Right lobe of liver (tissue), 6 donors: ENCODE data around the gene MPIG6B. TPM values are rescaled to one million over a fixed set of nuclear protein-coding genes. Genes with fewer than 3 reads are reported as not detected.

ENCODE experiments used
- ATAC-seq, 4 donors: fragments of 200-7000 bp; cut with Tn5 transposase; one replicate each; pipeline ENCODE4 v1.9.1; 2020; ENCODE audit warnings: mild to moderate bottlenecking in 4 of 4, moderate library complexity in 4 of 4
- DNase-seq, 3 donors: peaks; one replicate each; pipeline ENCODE4 v3.0.0-alpha.2; 2020
- H3K27ac ChIP-seq, 3 donors: fragments of 200-600 bp; one replicate each; pipeline ENCODE4 v1.8.0; 2022
- H3K27me3 ChIP-seq, 2 donors: fragments of 200-600 bp; one replicate each; pipeline ENCODE4 v1.8.0; 2022
- H3K36me3 ChIP-seq, 4 donors: fragments of 200-600 bp; sonication (generic) in 1 of 4; one replicate each; pipeline versions ENCODE4 v1.5.1 to v1.8.0; 2017 to 2022; ENCODE audit warnings: control low read depth in 1 of 4
- H3K4me1 ChIP-seq, 4 donors: fragments of 200-600 bp; sonication (generic) in 1 of 4; one replicate each; pipeline versions ENCODE4 v1.5.1 to v1.8.0; 2017 to 2022; ENCODE audit warnings: control low read depth in 1 of 4
- H3K4me3 ChIP-seq, 3 donors: fragments of 200-600 bp; one replicate each; pipeline ENCODE4 v1.8.0; 2022
- H3K9me3 ChIP-seq, 4 donors: fragments of 200-600 bp; sonication (generic) in 1 of 4; one replicate each; pipeline versions ENCODE4 v1.5.1 to v1.8.0; 2017 to 2022; ENCODE audit warnings: control low read depth in 1 of 4
- CTCF ChIP-seq, 4 donors: fragments of 200-600 bp in 3 of 4; fragments of 450-650 bp in 1 of 4; IDR thresholded peaks; one replicate each; pipeline versions ENCODE4 v1.5.1 to v1.8.0; 2016 to 2022; ENCODE audit warnings: antibody characterized with exemption in 4 of 4, mild to moderate bottlenecking in 2 of 4
- POLR2A ChIP-seq: fragments of 450-650 bp; IDR thresholded peaks from one replicate; pipeline ENCODE4 v1.6.1; 2017; ENCODE audit warnings: antibody characterized with exemption, mild to moderate bottlenecking
- WGBS: methylation state at CpG from one replicate; pipeline ENCODE4 v1.1.6; 2018; ENCODE audit warnings: low coverage, low lambda C conversion rate; ENCODE audit not compliant: insufficient coverage; ENCODE audit errors: missing lambda C conversion rate; 5-methylcytosine and 5-hydroxymethylcytosine counted together
- intact Hi-C, 2 donors: fragments of 100-400 bp; cut with DNase I; formaldehyde crosslinking; loops; one replicate each; pipeline versions ENCODE4 v1.11.2 to v1.14.1; 2022
- total RNA-seq, 6 experiments: library from RNA; depleted of rRNA in 2 of 6; stranded (reverse); fragments of >200 nt in 2 of 6; fragmentation: NEBNext Ultra II Directional in 3 of 6; extraction: Animal tissue kit (Norgen Biotek cat#: 25700) in 3 of 6; gene quantifications; one replicate each; pipeline versions ENCODE4 v1.1.0 to v1.2.4, GENCODE V29; 2016 to 2023
- donor health status: DM: no; HTN: yes; CAD: no.
- donor health status: DM: no; HTN: no; CAD: no.
- donor health status: DM: no; HTN: no; CAD: no.
- donor health status: DM: no; HTN: yes; CAD: no.
- donor health status: DM: no; HTN: yes; CAD: no.

The MPIG6B gene
- total RNA-seq, 6 experiments from 2014 or later: 0.33 to 0.56 TPM; not detected in 4

GRCh38 chr6:31727717-31728671, 4.8 kb downstream of the MPIG6B start:
- WGBS: 72% methylated on average over 14 of the region's 41 CpGs
- ATAC-seq (no peak), DNase-seq (peak in 2 of 3 donors; percentile 41 to 55)
- H3K4me3 ChIP-seq: peak overlapping the region in 2 of 3 donors; percentile 68 to 81
- peak overlapping the region in 2 of 3 donors; percentile 83 to 85 for H3K27ac ChIP-seq
- H3K9me3 ChIP-seq: no peaks in the 10 kb centered on the region
- intact Hi-C loops: no loop called here
- H3K4me1 ChIP-seq: peaks cover 0 to 9% (median 2%) of the 10 kb centered on the region in 4 donors
- TF ChIP-seq POLR2A (peak; percentile 15), CTCF (IDR thresholded peaks at IDR 0.05) (no peak)
- H3K36me3 ChIP-seq: peaks cover 3 to 29% (median 10%) of the 10 kb centered on the region in 4 donors
- H3K27me3 ChIP-seq: no peaks in the 10 kb centered on the region

- peak; percentile 12 to 30 (median 22) for ATAC-seq
- peaks cover 8 to 38% (median 15%) of the 10 kb centered on the region in 4 donors for H3K36me3 ChIP-seq
- TF ChIP-seq POLR2A (no peak), CTCF (IDR thresholded peaks at IDR 0.05) (no peak)
- H3K9me3 ChIP-seq: no peaks in the 10 kb centered on the region
- WGBS: 20% methylated on average over 29 of the region's 36 CpGs
- H3K27ac ChIP-seq: peak within 1 kb of the TSS; percentile 81 to 85 (median 83)
- H3K4me3 ChIP-seq: peak within 1 kb of the TSS; percentile 53 to 81 (median 68)
- peak in 2 of 3 donors; percentile 46 to 58 for DNase-seq
- intact Hi-C loops: no loop called here
- no peaks in the 10 kb centered on the region for H3K27me3 ChIP-seq
- H3K4me1 ChIP-seq: peaks cover 0 to 9% (median 2%) of the 10 kb centered on the region in 4 donors
Observed at GRCh38 chr6:31728767-31729514, 5.8 kb downstream of the MPIG6B start, which contains the start of gene DDAH2. Gene DDAH2, minus strand, starts transcription at chr6:31729299. Its CDS starts 138 bp downstream, at chr6:31729161.

- H3K27ac ChIP-seq: peak overlapping the region; percentile 81 to 85 (median 83)
- H3K36me3 ChIP-seq: peaks cover 8 to 39% (median 15%) of the 10 kb centered on the region in 4 donors
- TF ChIP-seq POLR2A: peak; percentile 64
- TF ChIP-seq CTCF (IDR thresholded peaks at IDR 0.05): peak; percentile 53 to 70 (median 64)
- no peaks in the 10 kb centered on the region for H3K9me3 ChIP-seq
- peak overlapping the region; percentile 53 to 81 (median 68) for H3K4me3 ChIP-seq
- WGBS: 0% methylated on average over 4 of the region's 29 CpGs
- no peaks in the 10 kb centered on the region for H3K27me3 ChIP-seq
- peak; percentile 85 to 89 (median 88) for ATAC-seq
- DNase-seq: peak; percentile 91 to 95 (median 93)
- H3K4me1 ChIP-seq: peaks cover 0 to 9% (median 2%) of the 10 kb centered on the region in 4 donors
- intact Hi-C loops: no loop called here
Observed at GRCh38 chr6:31729515-31729978, 6.4 kb downstream of the MPIG6B start.

GRCh38 chr6:31729979-31730630, 6.9 kb downstream of the MPIG6B start:
- Histone ChIP-seq H3K9me3 (no peaks in the 10 kb centered on the region), H3K4me3 (peak overlapping the region; percentile 53 to 81 (median 68)), H3K27ac (peak overlapping the region; percentile 81 to 85 (median 83)), H3K36me3 (peaks cover 8 to 39% (median 15%) of the 10 kb centered on the region in 4 donors), H3K27me3 (no peaks in the 10 kb centered on the region), H3K4me1 (peaks cover 0 to 10% (median 2%) of the 10 kb centered on the region in 4 donors)
- DNase-seq: peak; percentile 84 to 89 (median 86)
- TF ChIP-seq CTCF (IDR thresholded peaks at IDR 0.05) (no peak), POLR2A (peak; percentile 43)
- intact Hi-C loops: no loop called here
- peak; percentile 70 to 79 (median 76) for ATAC-seq
- WGBS: 15% methylated on average over 14 of the region's 46 CpGs
